ENCODE measurements around the gene POU2F1.

- TF ChIP-seq CTCF (IDR thresholded peaks at IDR 0.05) (no peak), POLR2A (IDR thresholded peaks at IDR 0.05) (no peak)
Measured at GRCh38 chr1:167219646-167220536, 795 bp upstream of the POU2F1 start.

Measured in suprapubic skin (tissue), 3 donors.